Nephron (organoid): ENCODE data around the gene CLDN15.
"Not testable (repeated sequence)": the region's sequence is repeated elsewhere in the genome, so short reads cannot be mapped to it uniquely, and the experiment has no call there.

Experiments used
- H3K27ac Mint-ChIP-seq, 3 experiments: 2 replicates each; pipeline ENCODE4 v1.8.0; 2020; ENCODE audit warnings: mixed read lengths in 3 of 3, mild to moderate bottlenecking in 2 of 3, moderate library complexity in 1 of 3
- H3K27me3 Mint-ChIP-seq: 2 replicates; pipeline ENCODE4 v1.8.0; 2021; ENCODE audit warnings: low read depth, mild to moderate bottlenecking, moderate library complexity, mixed read lengths
- H3K36me3 Mint-ChIP-seq: 2 replicates; pipeline ENCODE4 v1.8.0; 2020; ENCODE audit warnings: low read depth, mixed read lengths
- H3K4me1 Mint-ChIP-seq: 2 replicates; pipeline ENCODE4 v1.8.0; 2020; ENCODE audit warnings: mixed read lengths
- H3K4me3 Mint-ChIP-seq, 3 experiments: 2 replicates each; pipeline ENCODE4 v1.8.0; 2020; ENCODE audit warnings: mild to moderate bottlenecking in 3 of 3, mixed read lengths in 3 of 3, moderate library complexity in 2 of 3
- H3K9me3 Mint-ChIP-seq: 2 replicates; pipeline ENCODE4 v1.8.0; 2020; ENCODE audit warnings: mixed read lengths
- TF ChIP-seq, protein P1 (sequence below), 3 experiments: fragments of 200-600 bp; sonication (generic); IDR thresholded peaks; one replicate each; pipeline ENCODE4 v1.5.0; 2021; ENCODE audit warnings: antibody characterized with exemption in 3 of 3; ENCODE audit not compliant: unreplicated experiment in 3 of 3

CLDN15 gene

DNA sequence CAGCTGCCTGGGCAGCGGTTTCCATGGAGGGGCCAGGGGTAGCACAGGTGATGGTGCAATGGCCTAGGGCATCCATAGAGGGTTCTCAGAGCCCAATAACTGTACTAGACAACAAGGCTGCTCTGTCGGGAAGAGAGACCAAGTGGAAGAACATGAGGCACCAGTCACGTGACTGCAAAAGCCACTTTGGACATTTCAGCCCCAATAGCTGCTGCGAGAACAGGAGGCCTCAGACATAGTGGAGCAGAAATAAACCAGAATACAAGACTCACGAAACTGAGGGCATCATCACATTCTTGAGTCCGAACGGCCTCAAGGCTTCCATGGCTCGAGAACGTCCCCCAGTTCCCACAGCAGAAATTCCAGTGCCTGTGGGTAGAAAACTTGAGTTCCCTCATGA, 39.6 kb upstream of the CLDN15 start:
- TF ChIP-seq, protein P1, sequence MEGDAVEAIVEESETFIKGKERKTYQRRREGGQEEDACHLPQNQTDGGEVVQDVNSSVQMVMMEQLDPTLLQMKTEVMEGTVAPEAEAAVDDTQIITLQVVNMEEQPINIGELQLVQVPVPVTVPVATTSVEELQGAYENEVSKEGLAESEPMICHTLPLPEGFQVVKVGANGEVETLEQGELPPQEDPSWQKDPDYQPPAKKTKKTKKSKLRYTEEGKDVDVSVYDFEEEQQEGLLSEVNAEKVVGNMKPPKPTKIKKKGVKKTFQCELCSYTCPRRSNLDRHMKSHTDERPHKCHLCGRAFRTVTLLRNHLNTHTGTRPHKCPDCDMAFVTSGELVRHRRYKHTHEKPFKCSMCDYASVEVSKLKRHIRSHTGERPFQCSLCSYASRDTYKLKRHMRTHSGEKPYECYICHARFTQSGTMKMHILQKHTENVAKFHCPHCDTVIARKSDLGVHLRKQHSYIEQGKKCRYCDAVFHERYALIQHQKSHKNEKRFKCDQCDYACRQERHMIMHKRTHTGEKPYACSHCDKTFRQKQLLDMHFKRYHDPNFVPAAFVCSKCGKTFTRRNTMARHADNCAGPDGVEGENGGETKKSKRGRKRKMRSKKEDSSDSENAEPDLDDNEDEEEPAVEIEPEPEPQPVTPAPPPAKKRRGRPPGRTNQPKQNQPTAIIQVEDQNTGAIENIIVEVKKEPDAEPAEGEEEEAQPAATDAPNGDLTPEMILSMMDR (IDR thresholded peaks at IDR 0.05; ENCODE audit: unreplicated experiment in 3 of 3): no peak
- H3K27ac Mint-ChIP-seq: no peak overlapping the region

GRCh38 chr7:101273206-101273605, 35.6 kb upstream of the CLDN15 start:
- peaks cover 3% of the 10 kb centered on the region for H3K27me3 Mint-ChIP-seq
- H3K9me3 Mint-ChIP-seq: no peaks in the 10 kb centered on the region
- peak overlapping the region in 1 of 3 experiments; percentile 43 for H3K27ac Mint-ChIP-seq
- no peaks in the 10 kb centered on the region for H3K36me3 Mint-ChIP-seq
- H3K4me3 Mint-ChIP-seq: no peak overlapping the region
- TF ChIP-seq, protein P1 (IDR thresholded peaks at IDR 0.05; ENCODE audit: unreplicated experiment in 3 of 3): no peak
- no peaks in the 10 kb centered on the region for H3K4me1 Mint-ChIP-seq

More for the DNA sequence above, 39.6 kb upstream of the CLDN15 start:
- H3K36me3 Mint-ChIP-seq: no peaks in the 10 kb centered on the region
- no peak overlapping the region for H3K4me3 Mint-ChIP-seq
- peaks cover 2% of the 10 kb centered on the region for H3K9me3 Mint-ChIP-seq
- H3K27me3 Mint-ChIP-seq: peaks cover 20% of the 10 kb centered on the region
- H3K4me1 Mint-ChIP-seq: no peaks in the 10 kb centered on the region

GRCh38 chr7:101271021-101271420, 33.4 kb upstream of the CLDN15 start:
- no peaks in the 10 kb centered on the region for H3K9me3 Mint-ChIP-seq
- no peaks in the 10 kb centered on the region for H3K36me3 Mint-ChIP-seq
- H3K4me1 Mint-ChIP-seq: peaks cover 2% of the 10 kb centered on the region
- H3K27me3 Mint-ChIP-seq: no peaks in the 10 kb centered on the region
- TF ChIP-seq, protein P1 (IDR thresholded peaks at IDR 0.05; ENCODE audit: unreplicated experiment in 3 of 3): no peak
- no peak overlapping the region for H3K4me3 Mint-ChIP-seq
- H3K27ac Mint-ChIP-seq: no peak overlapping the region

- Mint-ChIP-seq H3K4me1 (peaks cover 4% of the 10 kb centered on the region), H3K9me3 (no peaks in the 10 kb centered on the region), H3K4me3 (no peak overlapping the region), H3K36me3 (no peaks in the 10 kb centered on the region), H3K27ac (no peak overlapping the region), H3K27me3 (no peaks in the 10 kb centered on the region)
- TF ChIP-seq, protein P1 (IDR thresholded peaks at IDR 0.05; ENCODE audit: unreplicated experiment in 3 of 3): no peak
These were observed 32.1 kb upstream of the CLDN15 start for GRCh38 chr7:101269664-101270063.

DNA sequence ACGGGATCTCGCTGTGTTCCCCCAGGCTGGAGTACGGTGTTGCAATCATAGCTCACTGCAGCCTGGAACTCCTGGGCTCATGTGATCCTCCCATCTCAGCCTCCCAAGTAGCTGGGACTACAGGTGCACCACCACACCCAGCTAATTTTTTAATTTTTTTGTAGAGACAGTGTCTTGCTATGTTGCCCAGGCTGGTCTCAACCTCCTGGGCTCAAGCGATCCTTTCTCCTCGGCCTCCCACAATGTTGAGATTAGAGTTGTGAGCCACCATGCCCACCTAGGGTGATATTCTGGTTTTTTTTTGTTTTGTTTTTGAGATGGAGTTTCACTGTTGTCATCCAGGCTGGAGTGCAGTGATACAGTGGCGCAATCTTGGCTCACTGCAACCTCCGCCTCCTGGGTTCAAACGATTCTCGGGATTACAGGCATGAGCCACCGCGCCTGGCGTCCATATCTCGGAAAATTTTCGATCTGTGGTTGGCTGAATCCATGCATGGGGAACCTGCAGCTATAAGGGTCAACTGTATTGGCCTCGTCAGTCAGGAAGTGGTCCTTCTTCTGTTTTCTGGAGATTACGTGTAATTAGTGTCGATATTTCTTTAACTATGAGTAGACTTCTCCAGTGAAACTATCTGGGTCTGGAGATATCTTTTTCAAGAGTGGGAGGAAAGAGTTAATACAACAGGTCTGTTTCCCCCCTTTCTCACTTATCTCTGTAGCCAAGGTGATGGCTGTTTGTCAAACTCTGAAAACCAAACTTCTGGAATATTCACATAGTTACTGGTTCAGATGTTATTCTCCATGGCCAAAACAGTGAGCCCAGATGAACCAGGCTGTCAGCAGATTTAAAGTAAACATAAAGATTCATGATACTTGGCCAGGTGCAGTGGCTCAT, 28.3 kb upstream of the CLDN15 start:
- H3K27me3 Mint-ChIP-seq: no peaks in the 10 kb centered on the region
- H3K9me3 Mint-ChIP-seq: no peaks in the 10 kb centered on the region
- H3K36me3 Mint-ChIP-seq: no peaks in the 10 kb centered on the region
- TF ChIP-seq, protein P1 (IDR thresholded peaks at IDR 0.05; ENCODE audit: unreplicated experiment in 3 of 3): no peak
- H3K4me3 Mint-ChIP-seq: no peak overlapping the region
- peak overlapping the region in 1 of 3 experiments; percentile 23 for H3K27ac Mint-ChIP-seq
- peaks cover 4% of the 10 kb centered on the region for H3K4me1 Mint-ChIP-seq

- H3K27ac Mint-ChIP-seq: peak overlapping the region; percentile 66 to 93 (median 80)
- H3K27me3 Mint-ChIP-seq, H3K9me3 Mint-ChIP-seq, H3K4me1 Mint-ChIP-seq, H3K36me3 Mint-ChIP-seq, H3K4me3 Mint-ChIP-seq: not testable (repeated sequence)
These were observed 26.6 kb upstream of the CLDN15 start for GRCh38 chr7:101264102-101264706.
